Endothelial cell of umbilical vein (primary cell): Measurements from ENCODE around the gene ERFL. TPM values are rescaled to one million over a fixed set of nuclear protein-coding genes. Genes with fewer than 3 reads are reported as not detected.

Experiments used
- BruUV-seq: library from RNA; stranded (reverse); fragments of 400-500 nt; replicated peaks from 2 replicates; lab custom pipeline; 2021; lab: Mats Ljungman, UMichigan
- CTCF ChIA-PET: fragments of 300-600, 350-600 bp; sonication (Branson Sonifier 250); formaldehyde crosslinking; loops from one replicate; lab custom pipeline; 2021; ENCODE audit warnings: antibody characterized with exemption, inconsistent platforms; lab: Charles Lee
- POLR2A ChIA-PET: fragments of 300-600, 350-600 bp; sonication (Branson Sonifier 250); formaldehyde crosslinking; loops from one replicate; lab custom pipeline; 2021; ENCODE audit warnings: antibody characterized with exemption, inconsistent platforms; lab: Charles Lee
- DNase-seq: peaks from one replicate; pipeline ENCODE4 v3.0.0-alpha.2; 2011; ENCODE audit warnings: low read depth, low spot score
- FAIRE-seq: peaks from 2 replicates; lab custom pipeline; 2011; peaks lifted over from hg19 to GRCh38; lab: Jason Lieb, UNC
- H2AFZ ChIP-seq: 2 replicates; pipeline ENCODE4 v1.6.0; 2012; ENCODE audit warnings: low read depth, low read length, control low read depth, inconsistent platforms
- H3K27ac ChIP-seq: 2 replicates; pipeline ENCODE4 v1.5.1; 2011; ENCODE audit warnings: low read depth, mild to moderate bottlenecking, control low read depth, low read length, moderate library complexity; ENCODE audit not compliant: insufficient read depth
- H3K27me3 ChIP-seq, 2 experiments: 2 replicates each; pipeline versions ENCODE4 v1.6.0 to v1.6.1; 2011; ENCODE audit warnings: low read length in 2 of 2, mixed read lengths in 1 of 2; ENCODE audit not compliant: control insufficient read depth in 2 of 2, insufficient read depth in 2 of 2
- H3K36me3 ChIP-seq, 2 experiments: 2 replicates in 1 of 2; 3 replicates in 1 of 2; pipeline ENCODE4 v1.5.1; 2011; ENCODE audit warnings: low read length in 2 of 2, mild to moderate bottlenecking in 1 of 2, moderate library complexity in 1 of 2; ENCODE audit not compliant: control insufficient read depth in 2 of 2, insufficient read depth in 2 of 2; ENCODE audit errors: extremely low read depth in 1 of 2
- H3K4me1 ChIP-seq: 3 replicates; pipeline ENCODE4 v1.5.1; 2011; ENCODE audit warnings: mild to moderate bottlenecking, low read length; ENCODE audit not compliant: control insufficient read depth, insufficient read depth; ENCODE audit errors: extremely low read depth
- H3K4me2 ChIP-seq: 2 replicates; pipeline ENCODE4 v1.6.1; 2011; ENCODE audit warnings: low read length, control low read depth, mixed read lengths; ENCODE audit not compliant: insufficient read depth
- H3K4me3 ChIP-seq, 3 experiments: fragments of 200-600 bp in 1 of 3; sonication (generic), shearing (Covaris generic) in 1 of 3; replicated peaks in 1 of 3; 2 replicates each; pipeline ENCODE4 v1.5.1; 2011 to 2016; ENCODE audit warnings: control low read depth in 3 of 3, low read length in 3 of 3, mild to moderate bottlenecking in 2 of 3, inconsistent platforms in 1 of 3, low read depth in 1 of 3, moderate library complexity in 1 of 3; ENCODE audit not compliant: insufficient read depth in 1 of 3
- H3K79me2 ChIP-seq: 2 replicates; pipeline ENCODE4 v1.6.0; 2012; ENCODE audit warnings: low read length, inconsistent platforms; ENCODE audit not compliant: control insufficient read depth, insufficient read depth
- H3K9ac ChIP-seq: replicated peaks from 2 replicates; pipeline ENCODE3; 2011; ENCODE audit warnings: low read length, control low read depth; ENCODE audit not compliant: insufficient read depth; ENCODE audit errors: extremely low read depth
- H3K9me1 ChIP-seq: replicated peaks from 3 replicates; pipeline ENCODE4 v1.6.0; 2011; ENCODE audit warnings: mild to moderate bottlenecking, low read length; ENCODE audit not compliant: control insufficient read depth, insufficient read depth; ENCODE audit errors: extremely low read depth
- H3K9me3 ChIP-seq: replicated peaks from 2 replicates; pipeline ENCODE4 v1.5.1; 2012; ENCODE audit warnings: low read length, inconsistent platforms; ENCODE audit not compliant: control insufficient read depth, insufficient read depth
- H4K20me1 ChIP-seq: replicated peaks from 2 replicates; pipeline ENCODE3; 2011; ENCODE audit warnings: mild to moderate bottlenecking, low read length; ENCODE audit not compliant: control insufficient read depth, insufficient read depth; ENCODE audit errors: extremely low read depth
- EZH2 ChIP-seq: IDR thresholded peaks from 2 replicates; pipeline ENCODE4 v1.6.1; 2012; ENCODE audit warnings: borderline replicate concordance, low read depth, mild to moderate bottlenecking, moderate library complexity, low read length, inconsistent platforms; ENCODE audit not compliant: severe bottlenecking
- GATA2 ChIP-seq: IDR thresholded peaks from 2 replicates; pipeline ENCODE4 v1.7.0; 2011; ENCODE audit warnings: low read depth, mild to moderate bottlenecking, moderate library complexity, mixed read lengths, low read length; ENCODE audit not compliant: insufficient read length, insufficient read depth
- MAX ChIP-seq: IDR thresholded peaks from 2 replicates; pipeline ENCODE4 v1.6.1; 2011; ENCODE audit not compliant: insufficient read depth, insufficient read length
- POLR2A ChIP-seq: IDR thresholded peaks from 2 replicates; pipeline ENCODE4 v1.6.1; 2012; ENCODE audit warnings: low read depth, mild to moderate bottlenecking, control low read depth, low read length
- dilution Hi-C: fragments of 300-500 bp; cut with MboI; formaldehyde crosslinking; loops from one replicate; pipeline ENCODE4 v1.15.0; 2019; ENCODE audit warnings: low sequenced_read_pairs; ENCODE audit not compliant: extremely low pct_ligation_motif_present
- intact Hi-C: fragments of 100-400 bp; cut with micrococcal nuclease; formaldehyde crosslinking; loops from one replicate; pipeline ENCODE4 v1.10.0; 2022
- polyA plus RNA-seq, 4 experiments: library from polyadenylated mRNA; depleted of rRNA in 3 of 4; stranded (reverse) in 3 of 4; unstranded in 1 of 4; fragments of >200 nt; gene quantifications; 2 replicates each; pipeline versions ENCODE4 v1.2.1 to v1.2.3, GENCODE V29; 2011 to 2012; ENCODE audit warnings: missing spikeins in 1 of 4
- total RNA-seq: library from RNA; stranded (reverse); gene quantifications from 2 replicates; pipeline ENCODE4 v1.2.3, GENCODE V29; 2021

ERFL gene
- total and polyA plus RNA-seq, 2 donors (not counting 3 experiments of a cell fraction or from before 2014, with no cell fraction given), result not detected

GRCh38 chr19:41936961-41937360 is 8.7 kb upstream of the ERFL start:
- Histone ChIP-seq H3K36me3 (no peaks in the 10 kb centered on the region), H3K4me2 (no peak overlapping the region), H3K27ac (no peak overlapping the region), H3K79me2 (no peaks in the 10 kb centered on the region), H3K9me1 (no peaks in the 10 kb centered on the region), H3K9ac (no peak overlapping the region), H3K27me3 (peaks cover 44 to 47% of the 10 kb centered on the region in 2 experiments), H2AFZ (no peak overlapping the region), H3K9me3 (no peaks in the 10 kb centered on the region), H4K20me1 (no peaks in the 10 kb centered on the region), H3K4me1 (peaks cover 2% of the 10 kb centered on the region), H3K4me3 (no peak overlapping the region)
- BruUV-seq, result no TSS peak
- TF ChIP-seq MAX (no peak), POLR2A (no peak)
- intact Hi-C loops (no loop called here), dilution Hi-C loops (no loop called here)
- no peak for DNase-seq
- FAIRE-seq, result no peak
- CTCF ChIA-PET, result interaction anchor here (1.0 to 1.6 kb wide), 8 partner anchors 9 to 144 kb away, joined by 3 to 5 read pairs (median 3); no protein-coding TSS in a partner anchor
- POLR2A ChIA-PET, result interaction anchor here (1.5 kb wide), 1 partner anchor 64 kb away, joined by 3 read pairs; no protein-coding TSS in a partner anchor

GRCh38 chr19:41936416-41936850 is 8.2 kb upstream of the ERFL start:
- intact Hi-C loops (no loop called here), dilution Hi-C loops (no loop called here)
- FAIRE-seq (no peak), DNase-seq (no peak)
- no peak overlapping the region for H3K27ac ChIP-seq
- ChIA-PET CTCF (interaction anchor here (1.0 to 1.6 kb wide), 5 partner anchors 10 to 141 kb away, joined by 3 to 5 read pairs (median 3); no protein-coding TSS in a partner anchor), POLR2A (interaction anchor here (1.5 kb wide), 1 partner anchor 63 kb away, joined by 3 read pairs; no protein-coding TSS in a partner anchor)
- peaks cover 50 to 52% of the 10 kb centered on the region in 2 experiments for H3K27me3 ChIP-seq
- TF ChIP-seq GATA2, result no peak
- peak; percentile 10 for TF ChIP-seq EZH2
- H3K4me1 ChIP-seq, result peaks cover 2% of the 10 kb centered on the region
- H3K4me3 ChIP-seq, result no peak overlapping the region
- H3K79me2 ChIP-seq, result no peaks in the 10 kb centered on the region
- no peak overlapping the region for H3K4me2 ChIP-seq
- H3K9ac ChIP-seq, result no peak overlapping the region
- H3K9me3 ChIP-seq, result no peaks in the 10 kb centered on the region
- H2AFZ ChIP-seq, result no peak overlapping the region
- no peaks in the 10 kb centered on the region for H3K9me1 ChIP-seq
- no peaks in the 10 kb centered on the region for H4K20me1 ChIP-seq
- H3K36me3 ChIP-seq, result no peaks in the 10 kb centered on the region
- BruUV-seq, result no TSS peak
